ENCODE data around the gene ZNF213.
A peak's percentile ranks its signal among the peaks of the same experiment; 100 is the strongest.

Gene ZNF213

GRCh38 chr16:3186946-3187690 is 52.3 kb downstream of the ZNF213 start:
- TF ChIP-seq ZNF391 (tag by site-specific recombination; IDR thresholded peaks at IDR 0.05; ENCODE audit: borderline replicate concordance, low read depth), result no peak
- TF ChIP-seq ZNF146 (tag by site-specific recombination; IDR thresholded peaks at IDR 0.05), result 0 out of 2 replicates have a peak, but pooled peaks have one; percentile 3
- no peak for TF ChIP-seq GLI2 (tag by site-specific recombination; IDR thresholded peaks at IDR 0.05; ENCODE audit: borderline replicate concordance, low read depth)
- POLR2A ChIA-PET, result interaction anchor here (0.6 to 2.8 kb wide), 7 partner anchors 15 to 1067 kb away, joined by 3 to 29 read pairs (median 4); partner anchors contain the start of genes NAA60 and ZNF597
- H3K9me3 ChIP-seq (ENCODE audit: control insufficient read depth, insufficient read depth, low read depth, low read length), result no peaks in the 10 kb centered on the region
- no peaks in the 10 kb centered on the region for H3K4me1 ChIP-seq (ENCODE audit: control insufficient read depth, insufficient read depth, low read length)
- no peaks in the 10 kb centered on the region for H3K36me3 ChIP-seq (ENCODE audit: control insufficient read depth in 2 of 2, insufficient read depth in 1 of 2, low read length in 2 of 2)
- H3K4me3 ChIP-seq (ENCODE audit: low read depth, low read length), result no peak overlapping the region
- CTCF ChIA-PET, result interaction anchor here (1.0 kb wide), 2 partner anchors 16 to 128 kb away, joined by 4 to 5 read pairs; no protein-coding TSS in a partner anchor
- H3K27ac ChIP-seq (ENCODE audit: extremely low read depth, low read depth, low read length), result no peak overlapping the region

DNA sequence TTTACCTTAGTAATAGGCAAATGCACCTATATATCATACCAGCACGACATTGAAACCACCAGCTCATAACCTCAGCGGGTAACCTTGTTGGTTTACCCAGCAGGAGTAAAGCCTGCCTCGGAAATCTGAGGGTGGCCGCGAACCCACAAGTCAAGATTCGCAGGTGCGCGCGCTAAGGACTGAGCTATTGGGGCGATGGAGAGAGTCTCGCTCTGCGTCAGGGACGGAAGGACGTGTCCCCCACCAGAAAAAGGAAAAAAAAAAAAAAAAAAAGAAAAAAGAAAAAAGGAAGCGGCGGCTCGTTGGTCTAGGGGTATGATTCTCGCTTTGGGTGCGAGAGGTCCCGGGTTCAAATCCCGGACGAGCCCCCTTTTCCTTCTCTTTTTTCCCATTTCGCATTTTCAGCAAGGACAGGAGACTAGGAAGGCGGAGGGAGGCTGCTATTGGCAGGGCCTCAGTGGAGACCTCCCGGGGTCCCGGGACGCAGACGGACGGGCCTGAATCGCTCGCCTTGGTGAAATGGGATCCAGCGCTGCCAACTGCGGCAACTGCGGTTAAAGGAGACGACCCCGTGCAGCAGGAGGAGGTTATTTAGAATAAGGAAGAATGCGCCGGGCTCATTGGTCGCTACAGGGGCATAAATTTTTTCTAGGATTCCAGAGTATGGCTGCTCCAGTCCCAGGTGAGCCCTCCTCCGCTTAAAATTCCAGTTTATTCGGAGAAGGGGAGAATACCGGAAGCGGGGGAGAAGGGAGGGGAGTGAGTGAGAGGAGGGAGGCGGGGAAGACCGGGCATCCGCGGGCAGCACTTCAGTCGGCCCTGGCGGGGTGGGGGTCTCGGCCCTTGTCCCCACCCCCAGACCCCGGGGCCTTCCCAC is 53.2 kb downstream of the ZNF213 start, which contains the start of gene OR1F1:
Gene OR1F1, plus strand, starts transcription at position 407 of the 877 bp plus-strand sequence.
- no peaks in the 10 kb centered on the region for H3K4me1 ChIP-seq (ENCODE audit: control insufficient read depth, insufficient read depth, low read length)
- no peaks in the 10 kb centered on the region for H3K36me3 ChIP-seq (ENCODE audit: control insufficient read depth in 2 of 2, insufficient read depth in 1 of 2, low read length in 2 of 2)
- no peaks in the 10 kb centered on the region for H3K9me3 ChIP-seq (ENCODE audit: control insufficient read depth, insufficient read depth, low read depth, low read length)
- ChIA-PET POLR2A (interaction anchor here (0.6 to 2.8 kb wide), 10 partner anchors 11 to 1066 kb away, joined by 3 to 29 read pairs (median 4); partner anchors contain the start of genes NAA60, ZNF174, ZNF597 and ZSCAN32), CTCF (interaction anchor here (0.7 to 1.0 kb wide), 4 partner anchors 16 to 129 kb away, joined by 3 to 5 read pairs (median 4); no protein-coding TSS in a partner anchor)
- H3K27ac ChIP-seq (ENCODE audit: extremely low read depth, low read depth, low read length), result peak within 1 kb of the TSS; percentile 74
- H3K4me3 ChIP-seq (ENCODE audit: low read depth, low read length), result peak within 1 kb of the TSS; percentile 77
- TF ChIP-seq, protein P1, sequence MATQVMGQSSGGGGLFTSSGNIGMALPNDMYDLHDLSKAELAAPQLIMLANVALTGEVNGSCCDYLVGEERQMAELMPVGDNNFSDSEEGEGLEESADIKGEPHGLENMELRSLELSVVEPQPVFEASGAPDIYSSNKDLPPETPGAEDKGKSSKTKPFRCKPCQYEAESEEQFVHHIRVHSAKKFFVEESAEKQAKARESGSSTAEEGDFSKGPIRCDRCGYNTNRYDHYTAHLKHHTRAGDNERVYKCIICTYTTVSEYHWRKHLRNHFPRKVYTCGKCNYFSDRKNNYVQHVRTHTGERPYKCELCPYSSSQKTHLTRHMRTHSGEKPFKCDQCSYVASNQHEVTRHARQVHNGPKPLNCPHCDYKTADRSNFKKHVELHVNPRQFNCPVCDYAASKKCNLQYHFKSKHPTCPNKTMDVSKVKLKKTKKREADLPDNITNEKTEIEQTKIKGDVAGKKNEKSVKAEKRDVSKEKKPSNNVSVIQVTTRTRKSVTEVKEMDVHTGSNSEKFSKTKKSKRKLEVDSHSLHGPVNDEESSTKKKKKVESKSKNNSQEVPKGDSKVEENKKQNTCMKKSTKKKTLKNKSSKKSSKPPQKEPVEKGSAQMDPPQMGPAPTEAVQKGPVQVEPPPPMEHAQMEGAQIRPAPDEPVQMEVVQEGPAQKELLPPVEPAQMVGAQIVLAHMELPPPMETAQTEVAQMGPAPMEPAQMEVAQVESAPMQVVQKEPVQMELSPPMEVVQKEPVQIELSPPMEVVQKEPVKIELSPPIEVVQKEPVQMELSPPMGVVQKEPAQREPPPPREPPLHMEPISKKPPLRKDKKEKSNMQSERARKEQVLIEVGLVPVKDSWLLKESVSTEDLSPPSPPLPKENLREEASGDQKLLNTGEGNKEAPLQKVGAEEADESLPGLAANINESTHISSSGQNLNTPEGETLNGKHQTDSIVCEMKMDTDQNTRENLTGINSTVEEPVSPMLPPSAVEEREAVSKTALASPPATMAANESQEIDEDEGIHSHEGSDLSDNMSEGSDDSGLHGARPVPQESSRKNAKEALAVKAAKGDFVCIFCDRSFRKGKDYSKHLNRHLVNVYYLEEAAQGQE (tag by site-specific recombination; IDR thresholded peaks at IDR 0.05), result no peak; the same call in 1 of the 2 replicates
- TF ChIP-seq ZNF174 (tag by site-specific recombination; IDR thresholded peaks at IDR 0.05) (no peak), ZNF518A (tag by site-specific recombination; conservative IDR thresholded peaks at IDR 0.05; ENCODE audit: low read depth) (no peak; the same call in 1 of the 2 replicates), ZIC2 (tag by site-specific recombination; IDR thresholded peaks at IDR 0.05) (peak; percentile 87), ZNF843 (tag by site-specific recombination; IDR thresholded peaks at IDR 0.05) (peak; percentile 69), GLIS1 (tag by site-specific recombination; IDR thresholded peaks at IDR 0.05) (peak; percentile 89)
- TF ChIP-seq, protein P2, sequence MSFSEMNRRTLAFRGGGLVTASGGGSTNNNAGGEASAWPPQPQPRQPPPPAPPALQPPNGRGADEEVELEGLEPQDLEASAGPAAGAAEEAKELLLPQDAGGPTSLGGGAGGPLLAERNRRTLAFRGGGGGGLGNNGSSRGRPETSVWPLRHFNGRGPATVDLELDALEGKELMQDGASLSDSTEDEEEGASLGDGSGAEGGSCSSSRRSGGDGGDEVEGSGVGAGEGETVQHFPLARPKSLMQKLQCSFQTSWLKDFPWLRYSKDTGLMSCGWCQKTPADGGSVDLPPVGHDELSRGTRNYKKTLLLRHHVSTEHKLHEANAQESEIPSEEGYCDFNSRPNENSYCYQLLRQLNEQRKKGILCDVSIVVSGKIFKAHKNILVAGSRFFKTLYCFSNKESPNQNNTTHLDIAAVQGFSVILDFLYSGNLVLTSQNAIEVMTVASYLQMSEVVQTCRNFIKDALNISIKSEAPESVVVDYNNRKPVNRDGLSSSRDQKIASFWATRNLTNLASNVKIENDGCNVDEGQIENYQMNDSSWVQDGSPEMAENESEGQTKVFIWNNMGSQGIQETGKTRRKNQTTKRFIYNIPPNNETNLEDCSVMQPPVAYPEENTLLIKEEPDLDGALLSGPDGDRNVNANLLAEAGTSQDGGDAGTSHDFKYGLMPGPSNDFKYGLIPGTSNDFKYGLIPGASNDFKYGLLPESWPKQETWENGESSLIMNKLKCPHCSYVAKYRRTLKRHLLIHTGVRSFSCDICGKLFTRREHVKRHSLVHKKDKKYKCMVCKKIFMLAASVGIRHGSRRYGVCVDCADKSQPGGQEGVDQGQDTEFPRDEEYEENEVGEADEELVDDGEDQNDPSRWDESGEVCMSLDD (tag by site-specific recombination; IDR thresholded peaks at IDR 0.05), result peak; percentile 16; the same call in 1 of the 2 replicates
- TF ChIP-seq, protein P3, sequence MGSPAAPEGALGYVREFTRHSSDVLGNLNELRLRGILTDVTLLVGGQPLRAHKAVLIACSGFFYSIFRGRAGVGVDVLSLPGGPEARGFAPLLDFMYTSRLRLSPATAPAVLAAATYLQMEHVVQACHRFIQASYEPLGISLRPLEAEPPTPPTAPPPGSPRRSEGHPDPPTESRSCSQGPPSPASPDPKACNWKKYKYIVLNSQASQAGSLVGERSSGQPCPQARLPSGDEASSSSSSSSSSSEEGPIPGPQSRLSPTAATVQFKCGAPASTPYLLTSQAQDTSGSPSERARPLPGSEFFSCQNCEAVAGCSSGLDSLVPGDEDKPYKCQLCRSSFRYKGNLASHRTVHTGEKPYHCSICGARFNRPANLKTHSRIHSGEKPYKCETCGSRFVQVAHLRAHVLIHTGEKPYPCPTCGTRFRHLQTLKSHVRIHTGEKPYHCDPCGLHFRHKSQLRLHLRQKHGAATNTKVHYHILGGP (tag by site-specific recombination; IDR thresholded peaks at IDR 0.05), result no peak
- TF ChIP-seq, protein P4, sequence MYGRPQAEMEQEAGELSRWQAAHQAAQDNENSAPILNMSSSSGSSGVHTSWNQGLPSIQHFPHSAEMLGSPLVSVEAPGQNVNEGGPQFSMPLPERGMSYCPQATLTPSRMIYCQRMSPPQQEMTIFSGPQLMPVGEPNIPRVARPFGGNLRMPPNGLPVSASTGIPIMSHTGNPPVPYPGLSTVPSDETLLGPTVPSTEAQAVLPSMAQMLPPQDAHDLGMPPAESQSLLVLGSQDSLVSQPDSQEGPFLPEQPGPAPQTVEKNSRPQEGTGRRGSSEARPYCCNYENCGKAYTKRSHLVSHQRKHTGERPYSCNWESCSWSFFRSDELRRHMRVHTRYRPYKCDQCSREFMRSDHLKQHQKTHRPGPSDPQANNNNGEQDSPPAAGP (tag by site-specific recombination; IDR thresholded peaks at IDR 0.05), result peak; percentile 19; the same call in 1 of the 2 replicates
- TF ChIP-seq, protein P5, sequence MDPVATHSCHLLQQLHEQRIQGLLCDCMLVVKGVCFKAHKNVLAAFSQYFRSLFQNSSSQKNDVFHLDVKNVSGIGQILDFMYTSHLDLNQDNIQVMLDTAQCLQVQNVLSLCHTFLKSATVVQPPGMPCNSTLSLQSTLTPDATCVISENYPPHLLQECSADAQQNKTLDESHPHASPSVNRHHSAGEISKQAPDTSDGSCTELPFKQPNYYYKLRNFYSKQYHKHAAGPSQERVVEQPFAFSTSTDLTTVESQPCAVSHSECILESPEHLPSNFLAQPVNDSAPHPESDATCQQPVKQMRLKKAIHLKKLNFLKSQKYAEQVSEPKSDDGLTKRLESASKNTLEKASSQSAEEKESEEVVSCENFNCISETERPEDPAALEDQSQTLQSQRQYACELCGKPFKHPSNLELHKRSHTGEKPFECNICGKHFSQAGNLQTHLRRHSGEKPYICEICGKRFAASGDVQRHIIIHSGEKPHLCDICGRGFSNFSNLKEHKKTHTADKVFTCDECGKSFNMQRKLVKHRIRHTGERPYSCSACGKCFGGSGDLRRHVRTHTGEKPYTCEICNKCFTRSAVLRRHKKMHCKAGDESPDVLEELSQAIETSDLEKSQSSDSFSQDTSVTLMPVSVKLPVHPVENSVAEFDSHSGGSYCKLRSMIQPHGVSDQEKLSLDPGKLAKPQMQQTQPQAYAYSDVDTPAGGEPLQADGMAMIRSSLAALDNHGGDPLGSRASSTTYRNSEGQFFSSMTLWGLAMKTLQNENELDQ (tag by site-specific recombination; IDR thresholded peaks at IDR 0.05; ENCODE audit: low read depth), result no peak

Data from HEK293 (cell line).